HepG2 (cell line): ENCODE data around the gene TMEM134. TPM values are rescaled to one million over a fixed set of nuclear protein-coding genes. Genes with fewer than 3 reads are reported as not detected.
A peak's percentile ranks its signal among the peaks of the same experiment; 100 is the strongest.

Experiments used
- AKAP8 ChIP-seq: sonication (generic); formaldehyde crosslinking; IDR thresholded peaks from 2 replicates; pipeline ENCODE4 v1.5.1; 2020; ENCODE audit warnings: mild to moderate bottlenecking, missing genetic modification reagents
- CCAR2 ChIP-seq: fragments of 200-400 bp; formaldehyde crosslinking; optimal IDR thresholded peaks from 2 replicates; pipeline ENCODE3; 2018; ENCODE audit warnings: low read depth, mild to moderate bottlenecking, low read length, moderate library complexity
- DDIT3 ChIP-seq: sonication (generic); formaldehyde crosslinking; IDR thresholded peaks from 2 replicates; pipeline ENCODE4 v1.4.0; 2020; ENCODE audit warnings: mild to moderate bottlenecking, missing genetic modification reagents
- GMEB2 ChIP-seq: IDR thresholded peaks from 2 replicates; pipeline ENCODE4 v1.6.1; 2016; ENCODE audit warnings: missing biosample characterization, missing genetic modification reagents, low read depth
- IKZF4 ChIP-seq: sonication (generic); formaldehyde crosslinking; IDR thresholded peaks from 2 replicates; pipeline ENCODE4 v1.5.1; 2020; ENCODE audit warnings: borderline replicate concordance, mild to moderate bottlenecking, low read depth, missing genetic modification reagents; ENCODE audit errors: not compliant biosample characterization
- IRX3 ChIP-seq: sonication (generic); formaldehyde crosslinking; IDR thresholded peaks from 2 replicates; pipeline ENCODE4 v1.8.1; 2023; ENCODE audit warnings: mild to moderate bottlenecking, low read depth, missing genetic modification reagents, borderline replicate concordance
- KDM1A ChIP-seq: IDR thresholded peaks from 2 replicates; pipeline ENCODE4 v1.6.1; 2016; ENCODE audit warnings: missing compliant biosample characterization
- MXD3 ChIP-seq: IDR thresholded peaks from 2 replicates; pipeline ENCODE4 v1.6.1; 2016; ENCODE audit warnings: mild to moderate bottlenecking, missing biosample characterization, missing genetic modification reagents
- PTBP1 ChIP-seq: fragments of 200-400 bp; formaldehyde crosslinking; IDR thresholded peaks from 2 replicates; pipeline ENCODE4 v1.6.1; 2018; ENCODE audit warnings: low read length, low read depth; ENCODE audit not compliant: poor library complexity, severe bottlenecking
- STAG1 ChIP-seq: sonication (generic); formaldehyde crosslinking; IDR thresholded peaks from 2 replicates; pipeline ENCODE4 v1.4.0; 2020; ENCODE audit warnings: missing genetic modification reagents
- TGIF2 ChIP-seq: IDR thresholded peaks from 2 replicates; pipeline ENCODE4 v1.6.1; 2016; ENCODE audit warnings: control low read depth, missing compliant biosample characterization
- ZBTB4 ChIP-seq: sonication (generic); formaldehyde crosslinking; IDR thresholded peaks from 2 replicates; pipeline ENCODE4 v1.4.0; 2020; ENCODE audit warnings: missing genetic modification reagents, mild to moderate bottlenecking, borderline replicate concordance
- ZNF292 ChIP-seq: sonication (generic); formaldehyde crosslinking; IDR thresholded peaks from 2 replicates; pipeline ENCODE4 v1.8.1; 2022; ENCODE audit warnings: mild to moderate bottlenecking, low read depth, missing genetic modification reagents, borderline replicate concordance
- ZNF350 ChIP-seq: sonication (generic); formaldehyde crosslinking; IDR thresholded peaks from 2 replicates; pipeline ENCODE4 v1.4.0; 2020; ENCODE audit warnings: mild to moderate bottlenecking, low read depth, missing genetic modification reagents, borderline replicate concordance
- ZNF609 ChIP-seq: sonication (generic); formaldehyde crosslinking; IDR thresholded peaks from 2 replicates; pipeline ENCODE4 v1.4.0; 2020; ENCODE audit warnings: mild to moderate bottlenecking, missing genetic modification reagents, borderline replicate concordance
- ZNF713 ChIP-seq: sonication (generic); formaldehyde crosslinking; IDR thresholded peaks from 2 replicates; pipeline ENCODE4 v1.4.0; 2020; ENCODE audit warnings: mild to moderate bottlenecking, missing genetic modification reagents
- polyA plus RNA-seq, 8 experiments: library from polyadenylated mRNA; depleted of rRNA in 3 of 8; stranded (reverse) in 7 of 8; unstranded in 1 of 8; fragments of >200 nt; fragmentation: Illumina TruSeq in 4 of 8; extraction: Trizol in 4 of 8; gene quantifications; 2 replicates each; pipeline versions ENCODE4 v1.2.1 to v1.2.3, GENCODE V29; 2011 to 2016; ENCODE audit warnings: low read depth in 4 of 8, missing spikeins in 1 of 8, mixed read lengths in 1 of 8; ENCODE audit not compliant: insufficient read depth in 1 of 8
- total RNA-seq, 5 experiments: library from RNA; depleted of rRNA; stranded (reverse); fragments of >200 nt; fragmentation: Illumina TruSeq; extraction: Trizol; gene quantifications; 2 replicates each; pipeline ENCODE4 v1.2.3, GENCODE V29; 2016; ENCODE audit warnings: low read depth in 1 of 5

The TMEM134 gene
- total and polyA plus RNA-seq, 2 of the 13 experiments (the other 11 are each of a cell fraction or from before 2014, with no cell fraction given), result 6.9 to 26.9 TPM

GRCh38 chr11:67505605-67506396 is 36.8 kb upstream of the TMEM134 start (continued):
- TF ChIP-seq ZNF609, result peak; percentile 62
- TF ChIP-seq IRX3, result no peak
- peak; percentile 92 for TF ChIP-seq STAG1 (CRISPR knock-in tag)
- peak; percentile 51 for TF ChIP-seq PTBP1
- TF ChIP-seq AKAP8 (CRISPR knock-in tag), result 0 out of 2 replicates have a peak, but pooled peaks have one; percentile 53
- TF ChIP-seq CCAR2, result no peak
- TF ChIP-seq TGIF2 (CRISPR knock-in tag), result no peak
- no peak for TF ChIP-seq KDM1A (CRISPR knock-in tag)
- no peak for TF ChIP-seq GMEB2 (CRISPR knock-in tag)
- TF ChIP-seq ZNF713 (CRISPR knock-in tag), result 0 out of 2 replicates have a peak, but pooled peaks have one; percentile 85
- TF ChIP-seq IKZF4 (CRISPR knock-in tag), result no peak
- TF ChIP-seq DDIT3 (CRISPR knock-in tag), result no peak
- TF ChIP-seq ZNF350, result peak; percentile 87; the same call in 1 of the 2 replicates
- TF ChIP-seq MXD3 (CRISPR knock-in tag), result 0 out of 2 replicates have a peak, but pooled peaks have one; percentile 23
- TF ChIP-seq ZNF292 (CRISPR knock-in tag), result peak; percentile 59; the same call in 1 of the 2 replicates
- peak; percentile 75; the same call in 1 of the 2 replicates for TF ChIP-seq ZBTB4 (CRISPR knock-in tag)
